ENCODE measurements around the gene KBTBD12. TPM values are rescaled to one million over a fixed set of nuclear protein-coding genes. Genes with fewer than 3 reads are reported as not detected.
A peak's percentile ranks its signal among the peaks of the same experiment; 100 is the strongest.

The KBTBD12 gene
- total and polyA plus RNA-seq, 2 donors (not counting 1 experiment from before 2014, with no cell fraction given), result not detected

DNA sequence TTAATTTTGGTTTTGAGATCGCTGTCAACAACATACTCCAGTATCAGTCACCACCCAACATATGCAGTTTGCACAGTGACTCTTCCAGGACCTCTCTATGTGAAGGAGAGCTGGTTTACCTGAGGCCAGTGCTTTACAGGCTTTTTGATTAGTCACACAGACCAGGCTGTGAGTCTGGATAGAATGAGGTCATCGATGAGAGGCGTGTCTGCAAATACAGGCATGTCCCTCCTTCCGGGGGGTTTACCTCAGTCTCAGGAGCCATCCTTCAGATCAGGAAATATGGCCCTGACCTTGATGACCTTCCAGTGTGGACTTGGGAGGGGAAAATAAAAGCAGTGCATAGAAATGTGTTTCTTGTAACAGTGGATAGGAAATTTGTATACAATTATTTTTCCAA, 46.9 kb downstream of the KBTBD12 start:
- Histone ChIP-seq H3K4me1 (ENCODE audit: control insufficient read depth, extremely low read depth, insufficient read depth, low read length) (no peaks in the 10 kb centered on the region), H3K9me3 (ENCODE audit: control insufficient read depth, insufficient read depth, low read depth, low read length) (no peaks in the 10 kb centered on the region), H4K20me1 (ENCODE audit: control insufficient read depth, extremely low read depth, insufficient read depth, low read length) (peaks cover 2% of the 10 kb centered on the region), H3K9ac (ENCODE audit: insufficient read depth, low read length) (no peak overlapping the region), H3K4me3 (replicated peaks in 1 of 4; ENCODE audit: control extremely low read depth in 1 of 4, insufficient read depth in 1 of 4, low read depth in 3 of 4, low read length in 4 of 4) (no peak overlapping the region), H3K79me2 (ENCODE audit: control insufficient read depth, insufficient read depth, low read length) (no peaks in the 10 kb centered on the region), H3K4me2 (ENCODE audit: extremely low read depth, insufficient read depth, low read length) (no peak overlapping the region), H3K27ac (ENCODE audit: insufficient read depth, low read length) (no peak overlapping the region), H3K36me3 (ENCODE audit: control insufficient read depth, insufficient read depth, low read length) (no peaks in the 10 kb centered on the region), H2AFZ (ENCODE audit: low read length) (no peak overlapping the region), H3K27me3 (ENCODE audit: control insufficient read depth, insufficient read depth, low read length) (no peaks in the 10 kb centered on the region)
- TF ChIP-seq, protein P1, sequence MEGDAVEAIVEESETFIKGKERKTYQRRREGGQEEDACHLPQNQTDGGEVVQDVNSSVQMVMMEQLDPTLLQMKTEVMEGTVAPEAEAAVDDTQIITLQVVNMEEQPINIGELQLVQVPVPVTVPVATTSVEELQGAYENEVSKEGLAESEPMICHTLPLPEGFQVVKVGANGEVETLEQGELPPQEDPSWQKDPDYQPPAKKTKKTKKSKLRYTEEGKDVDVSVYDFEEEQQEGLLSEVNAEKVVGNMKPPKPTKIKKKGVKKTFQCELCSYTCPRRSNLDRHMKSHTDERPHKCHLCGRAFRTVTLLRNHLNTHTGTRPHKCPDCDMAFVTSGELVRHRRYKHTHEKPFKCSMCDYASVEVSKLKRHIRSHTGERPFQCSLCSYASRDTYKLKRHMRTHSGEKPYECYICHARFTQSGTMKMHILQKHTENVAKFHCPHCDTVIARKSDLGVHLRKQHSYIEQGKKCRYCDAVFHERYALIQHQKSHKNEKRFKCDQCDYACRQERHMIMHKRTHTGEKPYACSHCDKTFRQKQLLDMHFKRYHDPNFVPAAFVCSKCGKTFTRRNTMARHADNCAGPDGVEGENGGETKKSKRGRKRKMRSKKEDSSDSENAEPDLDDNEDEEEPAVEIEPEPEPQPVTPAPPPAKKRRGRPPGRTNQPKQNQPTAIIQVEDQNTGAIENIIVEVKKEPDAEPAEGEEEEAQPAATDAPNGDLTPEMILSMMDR (conservative IDR thresholded peaks at IDR 0.05 in 1 of 2, IDR thresholded peaks at IDR 0.05 in 1 of 2; ENCODE audit: low read depth in 1 of 2, low read length in 2 of 2), result no peak
- TF ChIP-seq EZH2 (IDR thresholded peaks at IDR 0.05; ENCODE audit: low read length, missing control alignments), result no peak
- peak in 1 of 2 donors; percentile 59 for DNase-seq (ENCODE audit: low read depth in 2 of 2)

DNA sequence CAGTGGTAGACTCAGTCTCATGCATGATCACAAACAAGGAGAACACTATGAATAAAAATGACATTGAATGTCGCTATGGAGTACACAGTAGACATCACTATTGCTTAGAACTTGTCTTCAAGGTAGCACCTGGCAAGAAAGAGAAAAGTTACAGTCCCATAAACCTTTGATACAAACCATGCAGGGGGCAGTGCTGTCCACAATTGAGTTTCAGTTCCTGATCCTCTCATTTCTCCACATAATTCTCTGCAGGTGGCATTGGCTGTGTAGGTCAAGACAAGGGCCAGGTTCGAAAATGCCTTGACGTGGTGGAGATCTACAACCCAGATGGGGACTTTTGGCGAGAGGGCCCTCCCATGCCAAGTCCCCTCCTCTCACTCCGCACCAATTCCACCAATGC, 47.9 kb downstream of the KBTBD12 start:
- Histone ChIP-seq H4K20me1 (ENCODE audit: control insufficient read depth, extremely low read depth, insufficient read depth, low read length) (peaks cover 2% of the 10 kb centered on the region), H3K9ac (ENCODE audit: insufficient read depth, low read length) (no peak overlapping the region), H3K4me3 (replicated peaks in 1 of 4; ENCODE audit: control extremely low read depth in 1 of 4, insufficient read depth in 1 of 4, low read depth in 3 of 4, low read length in 4 of 4) (no peak overlapping the region), H3K9me3 (ENCODE audit: control insufficient read depth, insufficient read depth, low read depth, low read length) (no peaks in the 10 kb centered on the region), H3K79me2 (ENCODE audit: control insufficient read depth, insufficient read depth, low read length) (no peaks in the 10 kb centered on the region), H3K4me2 (ENCODE audit: extremely low read depth, insufficient read depth, low read length) (no peak overlapping the region), H2AFZ (ENCODE audit: low read length) (no peak overlapping the region), H3K4me1 (ENCODE audit: control insufficient read depth, extremely low read depth, insufficient read depth, low read length) (no peaks in the 10 kb centered on the region), H3K27me3 (ENCODE audit: control insufficient read depth, insufficient read depth, low read length) (no peaks in the 10 kb centered on the region), H3K36me3 (ENCODE audit: control insufficient read depth, insufficient read depth, low read length) (no peaks in the 10 kb centered on the region), H3K27ac (ENCODE audit: insufficient read depth, low read length) (no peak overlapping the region)
- DNase-seq (ENCODE audit: low read depth in 2 of 2), result no peak
- TF ChIP-seq EZH2 (IDR thresholded peaks at IDR 0.05; ENCODE audit: low read length, missing control alignments), result no peak
- TF ChIP-seq, protein P1 (conservative IDR thresholded peaks at IDR 0.05 in 1 of 2, IDR thresholded peaks at IDR 0.05 in 1 of 2; ENCODE audit: low read depth in 1 of 2, low read length in 2 of 2), result no peak

DNA sequence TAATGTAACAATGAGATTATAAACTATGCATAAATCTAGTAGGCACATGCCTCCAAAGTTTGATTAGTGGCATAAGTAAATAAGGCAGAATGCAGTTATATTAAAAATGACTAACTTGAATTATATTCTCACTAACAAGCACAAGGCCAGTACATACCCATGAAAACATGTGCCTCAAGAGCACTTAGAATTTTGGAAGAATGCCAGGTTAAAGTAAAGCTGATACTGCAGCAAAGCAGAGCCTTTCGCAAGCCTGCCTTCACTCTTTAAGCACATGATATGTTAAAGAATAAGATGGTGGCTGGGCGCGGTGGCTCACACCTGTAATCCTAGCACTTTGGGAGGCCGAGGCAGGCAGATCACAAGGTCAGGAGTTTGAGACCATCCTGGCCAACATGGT, 49.0 kb downstream of the KBTBD12 start:
- Histone ChIP-seq H2AFZ (ENCODE audit: low read length) (no peak overlapping the region), H3K36me3 (ENCODE audit: control insufficient read depth, insufficient read depth, low read length) (no peaks in the 10 kb centered on the region), H4K20me1 (ENCODE audit: control insufficient read depth, extremely low read depth, insufficient read depth, low read length) (peaks cover 2% of the 10 kb centered on the region), H3K9me3 (ENCODE audit: control insufficient read depth, insufficient read depth, low read depth, low read length) (no peaks in the 10 kb centered on the region), H3K79me2 (ENCODE audit: control insufficient read depth, insufficient read depth, low read length) (no peaks in the 10 kb centered on the region), H3K4me3 (replicated peaks in 1 of 4; ENCODE audit: control extremely low read depth in 1 of 4, insufficient read depth in 1 of 4, low read depth in 3 of 4, low read length in 4 of 4) (no peak overlapping the region), H3K27ac (ENCODE audit: insufficient read depth, low read length) (no peak overlapping the region), H3K4me1 (ENCODE audit: control insufficient read depth, extremely low read depth, insufficient read depth, low read length) (no peaks in the 10 kb centered on the region), H3K9ac (ENCODE audit: insufficient read depth, low read length) (no peak overlapping the region), H3K27me3 (ENCODE audit: control insufficient read depth, insufficient read depth, low read length) (no peaks in the 10 kb centered on the region), H3K4me2 (ENCODE audit: extremely low read depth, insufficient read depth, low read length) (no peak overlapping the region)
- TF ChIP-seq EZH2 (IDR thresholded peaks at IDR 0.05; ENCODE audit: low read length, missing control alignments), result no peak
- TF ChIP-seq, protein P1 (conservative IDR thresholded peaks at IDR 0.05 in 1 of 2, IDR thresholded peaks at IDR 0.05 in 1 of 2; ENCODE audit: low read depth in 1 of 2, low read length in 2 of 2), result no peak
- peak; percentile 29 to 76 for DNase-seq (ENCODE audit: low read depth in 2 of 2)

All from fibroblast of lung (primary cell).